HG03025 (cell line): ENCODE results near the gene NR1H2.
"Not testable (repeated sequence)": the region's sequence is repeated elsewhere in the genome, so short reads cannot be mapped to it uniquely, and the experiment has no call there.

Experiments used
- ATAC-seq: cut with Tn5 transposase; IDR thresholded peaks from one replicate; pipeline ENCODE4 v1.9.1; 2021; ENCODE audit warnings: mild to moderate bottlenecking, moderate library complexity; ENCODE audit not compliant: unreplicated experiment, low FRiP score

Gene NR1H2

DNA sequence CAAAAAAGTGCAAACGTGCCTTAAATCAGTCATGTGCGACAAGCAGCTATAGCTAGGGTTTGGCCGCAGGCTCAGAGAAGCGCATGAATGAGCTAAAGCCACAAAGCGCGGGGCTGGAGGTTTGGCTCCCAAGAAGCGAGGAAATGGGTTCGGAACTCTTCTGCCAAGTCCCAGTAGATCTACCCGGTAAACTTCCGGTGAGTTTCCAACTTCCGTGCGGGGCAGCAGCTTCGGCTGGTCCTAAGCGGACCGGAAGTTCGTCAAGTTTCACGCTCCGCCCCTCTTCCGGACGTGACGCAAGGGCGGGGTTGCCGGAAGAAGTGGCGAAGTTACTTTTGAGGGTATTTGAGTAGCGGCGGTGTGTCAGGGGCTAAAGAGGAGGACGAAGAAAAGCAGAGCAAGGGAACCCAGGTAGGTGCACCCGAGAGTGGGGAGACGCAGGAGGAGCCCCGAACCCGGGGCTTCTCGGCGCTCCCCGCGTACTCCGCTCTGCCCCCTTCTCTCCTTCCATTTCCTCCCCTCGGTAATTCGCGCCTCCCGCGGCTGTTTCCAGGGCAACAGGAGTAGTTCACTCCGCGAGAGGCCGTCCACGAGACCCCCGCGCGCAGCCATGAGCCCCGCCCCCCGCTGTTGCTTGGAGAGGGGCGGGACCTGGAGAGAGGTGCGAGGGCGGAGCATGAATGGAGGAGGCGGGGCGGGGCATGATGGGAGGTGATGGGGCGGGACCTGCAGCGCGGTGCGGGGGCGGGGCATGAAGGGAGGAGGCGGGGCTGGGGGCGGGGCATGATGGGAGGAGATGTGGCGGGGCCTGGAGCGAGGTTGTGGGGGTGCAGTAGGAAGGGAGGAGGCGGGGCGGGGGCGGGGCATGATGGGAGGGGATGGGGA, at the start of gene NR1H2:
Gene NR1H2 (plus strand): TSS at position 292 of the 885 bp plus-strand sequence. CDS start 1,149 bp downstream, outside the sequence.
- peak; percentile 78 for ATAC-seq

- ATAC-seq, result no peak
These were observed 49.2 kb upstream of the NR1H2 start for GRCh38 chr19:50327013-50327412.

- ATAC-seq, result no peak
These were observed 48.6 kb upstream of the NR1H2 start for GRCh38 chr19:50327461-50328223.

DNA sequence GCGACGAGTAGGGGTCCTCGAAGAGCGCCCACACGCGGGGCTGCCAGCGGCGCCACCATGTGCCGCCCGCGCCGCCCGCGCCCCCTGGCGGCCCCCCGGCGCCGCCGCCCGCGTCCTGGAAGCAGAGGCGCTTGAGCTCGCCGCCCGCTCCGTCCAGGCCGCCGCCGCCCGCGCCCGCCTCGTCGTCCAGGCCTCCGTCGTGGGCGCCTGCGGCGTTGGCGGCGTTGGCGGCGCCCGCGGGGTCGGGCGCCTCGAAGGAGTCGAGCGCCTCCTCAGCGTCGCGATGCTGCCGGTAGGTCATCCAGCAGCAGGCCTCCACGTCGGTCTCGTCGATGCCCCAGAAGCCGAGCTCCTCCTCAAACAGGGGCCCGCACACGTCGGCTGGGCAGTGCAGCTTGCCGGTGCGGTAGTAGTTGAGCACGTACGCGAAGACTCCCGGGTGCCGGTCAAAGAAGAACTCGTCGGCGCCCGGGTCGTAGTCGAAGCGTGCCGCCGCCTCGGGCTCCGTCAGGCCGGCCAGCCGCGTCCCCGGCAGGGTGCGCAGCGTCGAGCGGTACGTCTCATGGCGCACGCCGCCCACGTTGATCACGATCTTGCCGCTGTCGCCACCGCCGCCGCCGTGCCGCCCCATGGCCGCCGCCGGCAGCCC, 47.9 kb upstream of the NR1H2 start:
- ATAC-seq, result no peak

GRCh38 chr19:50328873-50329145, 47.4 kb upstream of the NR1H2 start:
- peak; percentile 9 for ATAC-seq

- ATAC-seq, result peak; percentile 37
These were observed 46.9 kb upstream of the NR1H2 start, which contains the start of gene KCNC3 for GRCh38 chr19:50329146-50329925. TSS of gene KCNC3 (minus strand) at chr19:50329377. CDS start at chr19:50329082, 295 bp downstream.

DNA sequence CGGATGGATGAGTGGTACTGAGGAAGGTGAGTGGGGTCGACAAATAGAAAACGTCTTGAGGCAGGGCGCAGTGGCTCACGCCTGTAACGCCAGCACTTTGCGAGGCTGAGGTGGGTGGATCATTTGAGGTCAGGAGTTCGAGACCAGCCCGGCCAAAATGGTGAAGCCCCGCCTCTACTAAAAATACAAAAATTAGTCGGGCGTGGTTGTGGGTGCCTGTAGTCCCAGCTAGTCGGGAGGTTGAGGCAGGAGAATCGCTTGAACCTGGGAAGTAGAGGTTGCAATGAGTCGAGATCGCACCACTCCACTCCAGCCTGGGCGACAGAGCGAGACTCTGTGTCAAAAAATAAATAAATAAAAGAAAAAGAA, 46.3 kb upstream of the NR1H2 start:
- ATAC-seq, result not testable (repeated sequence)

DNA sequence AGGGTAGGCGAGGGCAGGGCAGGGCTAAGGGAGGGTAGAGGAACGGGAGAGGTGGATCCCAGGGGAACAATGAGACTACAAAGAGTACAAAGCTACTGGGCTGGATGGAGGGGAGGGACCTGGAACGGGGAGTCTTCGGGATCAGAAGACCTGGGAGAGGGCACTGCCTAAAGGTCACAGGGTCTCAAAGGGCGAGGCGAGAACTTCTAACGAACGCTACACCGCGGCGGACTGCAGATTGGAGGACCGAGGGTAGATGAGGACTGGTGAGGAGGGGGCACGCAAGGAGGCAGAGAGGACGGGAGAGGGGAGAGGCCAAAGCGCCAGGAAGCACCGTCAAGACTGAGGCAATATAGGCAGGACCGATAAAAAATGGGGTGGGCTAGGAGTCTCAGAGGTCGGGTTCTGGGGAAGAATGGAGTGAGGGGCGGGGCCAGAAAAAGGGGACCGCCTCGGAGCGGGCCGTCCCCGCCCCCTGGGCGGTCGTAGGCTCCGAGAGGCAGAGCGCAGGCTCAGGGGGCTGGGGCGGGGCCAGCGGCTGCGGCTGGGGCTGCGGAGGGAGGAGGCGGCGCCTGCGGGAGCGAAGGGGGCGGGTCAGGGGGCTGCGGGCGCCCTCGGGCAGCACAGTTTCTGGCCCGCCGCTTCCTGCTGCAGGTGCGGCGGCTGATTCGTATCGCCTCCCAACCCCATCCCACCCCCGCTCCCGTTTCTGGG, 45.7 kb upstream of the NR1H2 start:
- ATAC-seq, result no peak

- ATAC-seq, result no peak
These were observed 44.9 kb upstream of the NR1H2 start for GRCh38 chr19:50331221-50331993.

GRCh38 chr19:50331994-50332243, 44.3 kb upstream of the NR1H2 start:
- ATAC-seq, result no peak

- no peak for ATAC-seq
These were observed 43.8 kb upstream of the NR1H2 start for GRCh38 chr19:50332244-50333038.

DNA sequence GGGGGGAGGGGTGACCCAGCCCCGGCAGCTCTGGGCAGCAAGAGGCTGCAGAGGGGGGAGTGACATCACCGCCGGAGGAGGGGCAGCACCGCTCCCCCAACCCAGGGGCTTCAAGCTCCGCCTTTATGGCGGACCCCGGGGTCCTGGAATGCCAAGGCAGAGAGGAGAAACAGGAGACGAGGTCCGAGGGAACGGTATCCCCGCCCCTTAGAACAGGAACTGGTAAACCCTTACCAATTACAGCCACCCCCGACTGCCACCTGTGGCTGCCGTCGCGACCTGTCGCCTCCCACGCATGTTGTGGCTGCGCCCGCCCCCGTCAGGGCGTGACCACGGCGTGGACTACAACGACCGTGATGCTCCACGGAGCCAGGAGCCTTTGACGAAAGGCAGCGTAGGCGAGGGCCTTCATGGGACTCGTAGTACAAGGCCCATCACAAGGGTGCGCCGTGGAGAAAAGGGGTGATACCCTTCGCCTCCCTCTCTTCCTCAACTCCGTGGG, 43.0 kb upstream of the NR1H2 start:
- peak; percentile 31 for ATAC-seq

DNA sequence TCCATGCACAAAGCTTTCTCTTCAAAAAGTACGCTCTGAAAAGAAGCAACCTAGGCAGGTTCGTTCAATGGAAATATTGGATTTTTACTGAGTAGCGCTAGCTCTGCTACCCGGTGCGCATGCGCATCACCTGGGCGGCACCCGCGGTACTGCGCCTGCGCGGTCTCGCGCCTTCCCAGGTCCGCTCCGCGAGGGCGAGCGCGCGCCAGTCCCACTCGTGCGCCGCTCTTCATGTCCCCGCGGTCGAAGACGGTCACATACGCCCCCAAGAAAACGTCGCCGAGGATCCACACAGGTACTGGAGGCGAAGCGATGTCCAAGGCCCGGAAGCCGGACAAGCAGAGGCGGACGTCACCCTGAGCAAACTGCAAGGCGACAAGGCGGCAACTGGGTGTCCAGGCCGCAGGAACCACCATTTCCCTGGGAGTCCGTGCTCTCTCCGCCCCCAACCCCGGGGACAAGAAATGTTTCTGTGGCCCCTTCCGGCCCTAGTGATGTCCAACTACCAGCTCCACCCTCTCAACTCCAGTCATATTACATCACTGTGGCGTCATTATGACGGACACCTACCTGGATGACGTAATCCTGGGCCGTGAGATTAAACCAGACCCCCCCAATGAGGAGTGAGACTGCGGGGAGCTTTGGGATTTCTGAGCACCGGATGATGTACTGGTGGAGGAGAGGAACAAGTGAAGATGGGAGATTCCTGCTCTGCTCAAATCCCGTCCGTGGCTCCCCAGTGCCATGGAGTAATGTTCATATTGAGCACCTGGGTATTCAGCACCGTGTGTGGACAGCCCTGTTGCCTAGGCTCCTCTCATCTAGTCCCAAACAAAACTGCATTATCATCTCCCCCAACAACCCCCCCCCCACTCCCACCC, 42.3 kb upstream of the NR1H2 start:
- peak; percentile 2 for ATAC-seq

GRCh38 chr19:50334741-50335421, 41.4 kb upstream of the NR1H2 start:
- ATAC-seq, result no peak

DNA sequence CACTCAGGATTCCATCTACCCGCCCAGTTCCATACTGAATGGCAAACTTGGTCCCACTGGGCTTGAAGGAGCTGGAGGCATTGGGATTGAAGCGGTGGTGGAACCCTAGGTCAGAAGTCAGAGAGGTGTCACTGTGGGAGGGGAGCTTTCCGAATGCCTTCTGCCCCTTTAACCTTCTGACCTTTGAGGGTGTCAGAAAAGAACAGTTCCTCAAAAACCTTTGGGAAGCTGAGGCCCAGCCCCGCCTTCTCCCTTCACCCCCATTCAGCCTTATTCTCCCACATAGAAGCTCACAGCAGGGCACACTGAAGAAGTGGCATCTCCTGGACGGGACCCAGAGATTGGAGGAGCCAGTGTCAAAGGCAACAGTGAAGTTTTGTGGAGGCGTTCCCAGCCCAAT, 39.2 kb upstream of the NR1H2 start:
- ATAC-seq, result not testable (repeated sequence)

- ATAC-seq, result no peak
These were observed 35.9 kb upstream of the NR1H2 start for GRCh38 chr19:50340331-50340730.

DNA sequence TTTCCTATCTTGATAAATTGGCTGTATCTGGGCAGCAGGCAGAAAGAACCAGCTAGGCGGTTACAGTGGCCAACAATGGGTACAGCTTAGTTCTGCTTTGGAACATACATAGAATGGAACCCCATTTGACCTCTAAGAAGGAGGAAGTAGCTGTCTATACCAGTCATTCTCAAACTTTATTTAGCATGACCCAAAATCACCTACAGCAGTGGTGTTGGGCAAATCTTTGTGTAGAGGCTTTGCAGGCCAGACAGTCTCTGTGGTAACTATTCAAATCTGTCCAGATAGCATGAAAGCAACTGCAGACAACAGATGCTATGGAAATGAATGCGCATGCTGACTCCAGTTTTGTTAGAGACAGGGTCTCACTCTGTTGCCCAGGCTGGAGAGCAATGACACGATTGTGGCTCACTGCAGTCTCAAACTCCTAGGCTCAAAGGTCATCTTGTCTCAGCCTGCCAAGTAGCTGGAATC, 35.1 kb upstream of the NR1H2 start:
- ATAC-seq, result no peak
